Hematopoietic multipotent progenitor cell treated with erythropoietin and hydrocortisone succinate and interleukin-3 and kit ligand, for 17 days (in vitro differentiated cells): Measurements from ENCODE around the gene TMED8.
"Not testable (repeated sequence)": the region's sequence is repeated elsewhere in the genome, so short reads cannot be mapped to it uniquely, and the experiment has no call there.

Source experiments
- DNase-seq: peaks from one replicate; pipeline ENCODE4 v3.0.0-alpha.2; 2015; ENCODE audit warnings: low spot score

TMED8 gene

DNA sequence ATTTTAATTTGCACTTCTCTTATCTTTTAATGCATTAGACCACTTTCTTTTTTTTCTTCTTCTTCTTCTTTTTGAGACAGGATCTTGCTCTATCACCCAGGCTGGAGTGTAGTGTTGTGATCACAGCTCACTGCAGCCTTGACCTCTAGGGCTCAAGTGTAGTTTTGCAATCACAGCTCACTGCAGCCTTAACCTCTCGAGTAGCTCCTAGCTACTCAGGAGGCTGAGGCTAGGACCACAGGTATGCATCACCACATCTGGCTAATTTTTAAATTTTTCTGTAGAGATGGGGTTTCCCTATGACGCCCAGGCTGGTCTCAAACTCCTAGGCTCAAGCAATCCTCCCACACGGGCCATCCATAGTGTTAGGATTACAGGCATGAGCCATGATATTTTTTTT is 12.7 kb downstream of the TMED8 start:
- DNase-seq = no peak

DNA sequence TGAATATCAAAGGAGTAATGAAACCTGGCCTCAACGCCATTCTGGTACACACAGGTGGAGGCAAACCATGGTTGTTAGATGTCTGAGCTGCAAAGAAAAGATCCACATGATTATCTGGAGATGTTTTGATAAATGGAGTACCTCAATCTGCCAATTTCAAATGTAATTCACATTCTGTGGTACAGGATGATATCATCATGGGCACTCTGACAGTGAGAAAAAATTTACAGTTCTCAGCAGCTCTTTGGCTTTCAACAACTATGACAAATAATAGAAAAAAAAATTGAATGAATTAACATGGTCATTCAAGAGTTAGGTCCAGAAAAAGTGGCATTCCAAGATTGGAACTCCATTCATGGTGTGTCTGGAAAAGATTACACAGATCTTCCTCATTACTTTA is 17.3 kb downstream of the TMED8 start:
- no peak for DNase-seq

- no peak for DNase-seq
Observed at GRCh38 chr14:77356899-77357298, 20.0 kb downstream of the TMED8 start.

GRCh38 chr14:77355811-77356210 is 21.1 kb downstream of the TMED8 start:
- DNase-seq = no peak

DNA sequence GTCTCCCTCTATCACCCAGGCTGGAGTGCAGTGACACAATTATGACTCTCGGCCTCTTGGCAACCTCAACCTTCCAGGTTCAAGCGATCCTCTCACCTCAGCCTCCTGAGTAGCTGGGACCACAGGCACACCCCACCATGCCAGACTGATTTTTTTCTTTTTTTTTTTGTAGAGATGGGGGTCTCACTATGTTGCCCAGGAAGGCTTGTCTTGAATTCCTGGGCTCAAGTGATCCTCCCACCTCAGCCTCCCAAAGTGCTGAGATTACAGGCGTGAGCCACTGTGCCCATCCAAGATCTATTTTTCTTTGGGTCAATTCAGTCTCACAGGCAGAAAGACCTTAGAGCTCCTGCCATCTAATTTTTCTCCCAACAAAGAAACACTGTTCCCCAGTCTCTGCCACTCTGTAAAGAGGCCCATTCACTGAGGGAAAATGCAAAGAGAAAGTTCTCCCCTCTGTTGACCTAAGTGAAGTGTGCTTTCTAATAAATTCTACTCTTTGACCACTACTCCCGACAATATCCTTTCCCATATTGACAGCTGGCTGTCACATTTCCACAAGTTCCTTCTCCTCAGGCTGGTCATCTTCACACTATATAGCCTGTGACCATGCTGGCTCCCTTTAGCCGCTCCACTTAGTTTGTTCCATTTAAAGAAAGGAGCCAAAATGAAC is 23.3 kb downstream of the TMED8 start:
- DNase-seq = no peak

DNA sequence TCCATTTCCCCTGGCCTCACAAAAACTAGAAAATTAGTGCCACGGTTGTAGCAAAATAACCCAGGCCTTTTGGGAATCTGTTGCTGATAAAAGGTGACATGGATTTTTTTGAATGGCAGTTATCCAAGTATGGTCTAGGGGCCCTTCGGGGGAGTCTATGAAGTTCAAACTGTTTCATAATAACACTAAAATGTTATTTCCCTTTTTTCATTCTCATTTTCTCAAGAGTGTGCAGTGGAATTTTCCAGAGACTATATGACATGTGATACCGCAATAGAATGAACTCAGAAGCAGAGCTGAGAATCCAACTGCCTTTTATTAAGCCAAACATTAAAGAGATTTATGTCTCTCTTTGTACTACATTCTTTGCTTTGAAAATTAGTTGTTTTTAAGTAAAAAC is 29.1 kb downstream of the TMED8 start:
- no peak for DNase-seq

DNA sequence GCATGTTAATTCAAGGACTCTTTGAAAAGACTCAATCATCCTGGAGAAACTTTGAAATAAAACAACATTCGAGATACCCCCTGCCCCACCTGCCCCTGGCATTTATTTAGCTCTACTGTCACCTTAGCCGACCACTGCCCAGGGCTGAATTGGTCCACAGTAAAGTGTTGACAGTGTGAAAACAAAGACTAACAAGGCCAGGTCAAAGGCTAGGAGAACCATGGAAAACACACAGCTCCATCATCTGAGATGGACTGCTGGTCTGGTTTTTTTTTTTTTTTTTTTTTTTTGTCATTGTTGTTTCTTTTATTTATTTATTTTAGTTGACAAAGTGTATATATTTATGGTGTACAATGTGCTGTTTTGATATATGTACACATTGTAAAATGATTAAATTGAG is 30.4 kb downstream of the TMED8 start:
- DNase-seq = no peak

GRCh38 chr14:77344377-77344996 is 32.4 kb downstream of the TMED8 start:
- no peak for DNase-seq

DNA sequence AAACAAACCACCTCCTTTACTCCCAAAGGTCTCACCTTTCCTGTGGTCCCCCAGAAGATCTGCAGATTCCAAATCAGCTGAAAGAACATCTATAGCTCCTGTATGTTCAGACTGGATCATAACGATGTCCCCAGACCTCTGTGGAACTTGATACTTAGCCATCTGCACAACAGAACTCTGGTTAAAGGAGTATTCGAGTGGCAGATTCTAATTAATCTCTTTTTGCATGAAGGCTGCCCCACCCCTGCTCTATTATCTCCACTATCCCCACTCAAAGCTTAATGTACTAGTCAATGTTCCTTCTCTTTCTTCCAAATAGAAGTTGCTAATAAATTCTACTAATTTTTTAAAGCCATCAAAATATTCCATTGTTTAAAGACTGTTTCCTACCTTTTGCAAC is 33.2 kb downstream of the TMED8 start:
- no peak for DNase-seq

GRCh38 chr14:77342726-77343397 is 34.0 kb downstream of the TMED8 start:
- no peak for DNase-seq

DNA sequence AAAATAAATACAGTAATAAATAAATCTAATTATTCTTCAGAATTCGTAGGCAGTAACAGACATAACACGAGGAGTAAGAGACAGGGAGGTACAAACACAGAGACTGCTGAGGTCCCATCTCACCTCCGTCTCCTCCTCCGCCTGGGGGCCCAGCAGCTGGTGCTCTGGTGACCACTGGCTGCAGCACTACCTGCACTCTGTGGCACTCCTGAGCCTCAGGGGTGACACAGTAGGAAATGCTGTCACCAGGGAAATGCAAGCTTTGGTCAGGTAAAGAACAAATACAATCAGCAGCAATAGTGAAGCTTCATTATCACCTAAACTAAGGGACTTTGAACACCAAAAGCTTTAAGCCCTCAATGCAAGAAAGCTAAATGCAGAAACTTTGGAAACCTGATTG is 36.5 kb downstream of the TMED8 start:
- DNase-seq = no peak

GRCh38 chr14:77339407-77339806 is 37.5 kb downstream of the TMED8 start:
- DNase-seq = no peak

GRCh38 chr14:77338302-77338701 is 38.6 kb downstream of the TMED8 start:
- DNase-seq = no peak

GRCh38 chr14:77337880-77338279 is 39.0 kb downstream of the TMED8 start:
- no peak for DNase-seq

GRCh38 chr14:77337255-77337654 is 39.6 kb downstream of the TMED8 start:
- not testable (repeated sequence) for DNase-seq

DNA sequence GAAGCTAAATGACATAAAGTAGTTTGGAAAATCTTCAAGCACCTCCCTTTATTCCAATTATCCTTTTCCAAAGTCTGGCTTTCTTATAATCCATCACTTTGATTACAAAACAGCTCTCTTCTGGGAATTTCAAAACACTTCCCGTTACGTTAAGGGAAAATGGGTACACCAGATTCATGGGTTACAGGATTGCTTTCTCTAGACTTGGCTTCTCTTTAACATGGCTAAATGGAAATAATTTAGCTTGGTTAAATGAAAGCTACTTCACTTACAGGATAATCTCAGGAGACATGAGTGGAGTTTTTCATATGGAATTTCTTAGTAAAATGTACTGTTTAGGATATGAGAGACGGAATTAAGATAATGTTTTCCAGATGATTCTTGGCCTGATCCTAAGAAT is 41.3 kb downstream of the TMED8 start:
- DNase-seq = no peak

- no peak for DNase-seq
Observed at GRCh38 chr14:77329872-77330271, 47.0 kb downstream of the TMED8 start.

DNA sequence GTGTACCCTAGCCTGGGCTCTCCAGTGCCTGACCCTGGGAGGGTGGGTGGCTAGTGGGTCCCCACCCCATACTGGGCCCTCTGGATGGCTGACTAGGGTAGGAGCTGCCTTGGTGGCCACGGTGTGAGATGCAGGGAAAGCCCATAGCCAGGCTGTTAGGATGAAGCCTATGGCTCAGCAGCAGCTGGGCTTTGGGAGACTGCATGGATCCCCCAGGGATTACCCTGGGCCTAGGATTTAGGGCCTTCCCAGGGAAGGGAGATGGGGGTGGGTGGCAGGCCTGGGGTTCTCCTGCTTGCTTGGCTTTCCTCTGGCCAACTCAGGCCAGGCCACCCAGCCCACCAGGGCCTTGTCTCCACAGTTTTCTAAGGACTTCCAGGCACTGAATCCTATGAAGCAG is 49.8 kb downstream of the TMED8 start:
- DNase-seq = no peak

DNA sequence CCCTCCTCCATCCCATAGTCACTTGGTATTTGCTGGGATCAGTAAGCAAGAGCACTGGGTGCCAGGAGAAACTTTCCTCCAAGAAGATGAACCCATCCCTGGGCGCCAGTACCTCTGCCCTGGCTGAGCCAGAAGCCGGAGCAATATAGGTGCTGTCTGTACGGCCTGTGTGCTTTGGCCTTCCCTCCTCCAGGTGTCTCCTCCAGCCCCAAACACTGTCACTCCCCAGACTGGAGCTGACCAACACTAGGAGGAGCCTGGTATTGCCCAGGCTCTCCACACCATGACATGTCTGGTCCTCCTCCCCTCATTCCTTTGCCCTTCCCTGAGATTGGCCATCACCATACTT is 51.2 kb downstream of the TMED8 start:
- no peak for DNase-seq

- no peak for DNase-seq
Observed at GRCh38 chr14:77324816-77325745, 51.8 kb downstream of the TMED8 start.

DNA sequence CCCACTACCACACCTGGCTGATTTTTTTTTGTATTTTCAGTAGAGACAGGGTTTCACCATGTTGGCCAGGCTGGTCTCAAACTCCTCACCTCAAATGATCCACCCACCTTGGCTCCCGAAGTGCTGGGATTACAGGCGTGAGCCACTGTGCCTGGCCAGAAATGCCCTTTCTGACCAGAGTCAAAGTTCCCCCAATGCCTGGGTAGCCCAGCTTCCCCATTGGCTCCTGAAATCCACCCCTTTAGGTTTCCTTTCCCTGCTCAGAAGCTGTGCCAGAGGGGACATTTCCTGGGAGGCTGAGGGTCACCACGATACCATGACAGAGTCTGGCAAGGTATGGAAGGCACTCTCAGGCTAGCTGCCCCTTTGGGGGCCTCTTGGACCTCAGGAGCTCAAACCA is 52.6 kb downstream of the TMED8 start:
- no peak for DNase-seq

DNA sequence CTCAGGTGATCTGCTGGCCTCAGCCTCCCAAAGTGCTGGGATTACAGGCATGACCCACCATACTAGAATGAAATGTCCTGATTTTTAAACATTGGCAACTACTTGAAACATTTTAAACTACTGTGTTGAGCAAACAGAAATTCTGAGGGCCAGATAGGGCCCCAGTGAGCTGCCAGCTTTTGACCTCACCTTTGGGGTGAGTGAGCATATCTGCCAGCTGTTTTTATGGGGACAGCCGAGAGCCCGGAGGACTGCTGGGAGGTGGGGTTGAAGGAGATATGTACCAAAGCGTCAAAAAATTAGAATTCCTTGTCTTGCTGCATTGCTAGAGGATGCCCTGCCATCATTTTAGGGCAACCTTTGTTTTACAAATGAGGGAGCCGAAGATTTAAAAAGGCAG is 53.3 kb downstream of the TMED8 start:
- DNase-seq = no peak

- DNase-seq = no peak
Observed at GRCh38 chr14:77322951-77323350, 53.9 kb downstream of the TMED8 start.
